ENCODE measurements around the gene NIBAN1.

GRCh38 chr1:185010361-185010760 is 36.1 kb upstream of the NIBAN1 start:
- TF ChIP-seq ESRRG (CRISPR knock-in tag; IDR thresholded peaks at IDR 0.05) (no peak), ZFP3 (CRISPR knock-in tag; IDR thresholded peaks at IDR 0.05) (no peak), ARNTL (CRISPR knock-in tag; IDR thresholded peaks at IDR 0.05; ENCODE audit: borderline replicate concordance, low read depth) (no peak)

Data from SK-N-SH treated with all-trans-retinoic acid at 6 μM for 48 hours (cell line).